ENCODE results near the gene FREM1. TPM values are rescaled to one million over a fixed set of nuclear protein-coding genes. Genes with fewer than 3 reads are reported as not detected.

FREM1 gene
- total RNA-seq, 2 donors from 2014 or later: 8.6 to 21.0 TPM

DNA sequence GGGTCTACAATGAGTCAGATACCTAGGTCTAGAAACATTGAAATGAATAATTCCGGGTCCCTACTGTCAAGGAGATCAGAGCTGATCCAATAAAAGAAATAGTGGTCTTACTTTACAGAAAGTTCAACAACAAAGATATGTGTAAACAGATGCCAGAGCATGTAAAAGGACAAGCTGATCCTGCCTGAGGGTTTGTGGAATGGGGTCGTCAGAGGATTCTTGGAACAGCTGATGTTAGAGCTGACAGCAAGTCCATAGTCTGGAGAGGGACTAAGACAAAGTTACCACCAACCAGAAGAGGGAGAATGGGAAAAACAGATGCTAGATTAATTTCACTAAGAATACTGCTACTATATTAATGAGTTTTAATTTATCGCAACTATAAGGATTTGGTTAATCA, 71.5 kb downstream of the FREM1 start:
- TF ChIP-seq, protein P1, sequence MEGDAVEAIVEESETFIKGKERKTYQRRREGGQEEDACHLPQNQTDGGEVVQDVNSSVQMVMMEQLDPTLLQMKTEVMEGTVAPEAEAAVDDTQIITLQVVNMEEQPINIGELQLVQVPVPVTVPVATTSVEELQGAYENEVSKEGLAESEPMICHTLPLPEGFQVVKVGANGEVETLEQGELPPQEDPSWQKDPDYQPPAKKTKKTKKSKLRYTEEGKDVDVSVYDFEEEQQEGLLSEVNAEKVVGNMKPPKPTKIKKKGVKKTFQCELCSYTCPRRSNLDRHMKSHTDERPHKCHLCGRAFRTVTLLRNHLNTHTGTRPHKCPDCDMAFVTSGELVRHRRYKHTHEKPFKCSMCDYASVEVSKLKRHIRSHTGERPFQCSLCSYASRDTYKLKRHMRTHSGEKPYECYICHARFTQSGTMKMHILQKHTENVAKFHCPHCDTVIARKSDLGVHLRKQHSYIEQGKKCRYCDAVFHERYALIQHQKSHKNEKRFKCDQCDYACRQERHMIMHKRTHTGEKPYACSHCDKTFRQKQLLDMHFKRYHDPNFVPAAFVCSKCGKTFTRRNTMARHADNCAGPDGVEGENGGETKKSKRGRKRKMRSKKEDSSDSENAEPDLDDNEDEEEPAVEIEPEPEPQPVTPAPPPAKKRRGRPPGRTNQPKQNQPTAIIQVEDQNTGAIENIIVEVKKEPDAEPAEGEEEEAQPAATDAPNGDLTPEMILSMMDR (conservative IDR thresholded peaks at IDR 0.05): no peak
- no peaks in the 10 kb centered on the region for H3K36me3 Mint-ChIP-seq (ENCODE audit: low read depth)

DNA sequence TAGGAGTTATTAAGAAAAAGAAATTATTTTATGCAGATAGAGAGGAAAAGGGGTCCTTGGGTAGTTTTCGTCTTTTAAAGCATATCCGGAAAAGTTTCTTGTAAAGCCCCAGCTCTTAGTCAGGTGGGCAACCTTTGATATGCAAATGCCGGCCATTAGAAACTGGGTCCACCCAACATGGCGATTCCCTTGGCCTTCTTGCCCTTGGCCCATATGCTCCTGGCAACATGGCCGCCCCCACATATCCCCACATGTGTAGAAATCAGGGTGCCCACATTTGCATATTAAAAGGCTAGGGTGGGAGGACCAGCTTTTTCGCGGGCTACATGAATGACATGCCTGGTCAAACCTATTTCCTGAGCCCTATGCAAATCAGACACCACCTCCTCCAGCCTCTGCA, 73.3 kb downstream of the FREM1 start:
- no peak overlapping the region for H3K27ac Mint-ChIP-seq
- no peaks in the 10 kb centered on the region for H3K36me3 ChIP-seq (ENCODE audit: control insufficient read depth, insufficient read depth, low read length)
- no peak overlapping the region for H3K27ac ChIP-seq (ENCODE audit: low read depth, low read length)
- H3K4me1 ChIP-seq (ENCODE audit: control insufficient read depth, insufficient read depth, low read length): no peaks in the 10 kb centered on the region
- H3K27me3 ChIP-seq (ENCODE audit: control insufficient read depth, insufficient read depth, low read length, poor library complexity, severe bottlenecking): no peaks in the 10 kb centered on the region
- no peak overlapping the region for H3K4me3 ChIP-seq (ENCODE audit: low read length)
- H3K9me3 Mint-ChIP-seq: no peaks in the 10 kb centered on the region
- no peak overlapping the region for H3K9ac ChIP-seq (ENCODE audit: extremely low read depth, low read length, poor library complexity, severe bottlenecking)
- TF ChIP-seq, protein P1 (conservative IDR thresholded peaks at IDR 0.05): no peak
- H3K27me3 Mint-ChIP-seq (ENCODE audit: insufficient read depth): no peaks in the 10 kb centered on the region
- no peak for DNase-seq
- 92 to 97% methylated on average over 5 to 7 of the region's 7 CpGs for WGBS, 2 experiments (ENCODE audit: insufficient coverage in 1 of 2, insufficient read length in 1 of 2)
- H3K9me3 ChIP-seq (ENCODE audit: control insufficient read depth, low read length): no peaks in the 10 kb centered on the region
- no peak overlapping the region for H3K4me3 Mint-ChIP-seq
- no peaks in the 10 kb centered on the region for H3K4me1 Mint-ChIP-seq
- H3K36me3 Mint-ChIP-seq (ENCODE audit: low read depth): no peaks in the 10 kb centered on the region

More for the DNA sequence above, 71.5 kb downstream of the FREM1 start:
- no peaks in the 10 kb centered on the region for H3K9me3 Mint-ChIP-seq
- H3K27me3 ChIP-seq (ENCODE audit: control insufficient read depth, insufficient read depth, low read length, poor library complexity, severe bottlenecking): no peaks in the 10 kb centered on the region
- no peak overlapping the region for H3K27ac Mint-ChIP-seq
- 85 to 100% methylated on average over 2 to 3 of the region's 3 CpGs for WGBS, 2 experiments (ENCODE audit: insufficient coverage in 1 of 2, insufficient read length in 1 of 2)
- no peak overlapping the region for H3K27ac ChIP-seq (ENCODE audit: low read depth, low read length)
- no peak overlapping the region for H3K4me3 Mint-ChIP-seq
- H3K27me3 Mint-ChIP-seq (ENCODE audit: insufficient read depth): no peaks in the 10 kb centered on the region
- no peaks in the 10 kb centered on the region for H3K4me1 ChIP-seq (ENCODE audit: control insufficient read depth, insufficient read depth, low read length)
- H3K9me3 ChIP-seq (ENCODE audit: control insufficient read depth, low read length): no peaks in the 10 kb centered on the region
- H3K4me1 Mint-ChIP-seq: no peaks in the 10 kb centered on the region
- no peak overlapping the region for H3K4me3 ChIP-seq (ENCODE audit: low read length)
- H3K9ac ChIP-seq (ENCODE audit: extremely low read depth, low read length, poor library complexity, severe bottlenecking): no peak overlapping the region
- no peak for DNase-seq
- no peaks in the 10 kb centered on the region for H3K36me3 ChIP-seq (ENCODE audit: control insufficient read depth, insufficient read depth, low read length)

DNA sequence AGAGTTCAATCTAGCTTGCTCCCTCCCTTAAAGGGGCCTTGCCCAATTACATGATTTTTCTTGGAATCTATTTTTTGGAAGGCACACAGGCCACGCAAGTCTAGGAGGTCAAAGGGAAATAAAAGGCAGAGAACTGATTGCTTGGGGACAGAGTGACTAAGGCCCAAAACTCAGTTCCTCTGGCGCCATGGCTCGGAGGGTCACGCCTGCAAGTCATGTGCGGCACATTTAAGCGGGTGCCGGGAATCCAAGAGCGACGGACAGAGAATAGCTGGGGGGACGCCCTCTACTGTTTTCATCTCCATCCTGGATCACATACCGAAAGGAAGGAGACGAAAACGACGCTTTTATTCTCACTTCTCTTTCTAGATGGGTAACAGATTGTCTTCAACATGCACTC, 78.6 kb downstream of the FREM1 start:
- no peak overlapping the region for H3K27ac ChIP-seq (ENCODE audit: low read depth, low read length)
- no peaks in the 10 kb centered on the region for H3K4me1 Mint-ChIP-seq

More for the DNA sequence above, 78.6 kb downstream of the FREM1 start:
- 98 to 99% methylated on average over 13 to 14 of the region's 14 CpGs for WGBS, 2 experiments (ENCODE audit: insufficient coverage in 1 of 2, insufficient read length in 1 of 2)
- TF ChIP-seq, protein P1 (conservative IDR thresholded peaks at IDR 0.05): no peak
- H3K27me3 Mint-ChIP-seq (ENCODE audit: insufficient read depth): no peaks in the 10 kb centered on the region
- Histone ChIP-seq H3K27me3 (ENCODE audit: control insufficient read depth, insufficient read depth, low read length, poor library complexity, severe bottlenecking) (no peaks in the 10 kb centered on the region), H3K9me3 (ENCODE audit: control insufficient read depth, low read length) (no peaks in the 10 kb centered on the region), H3K36me3 (ENCODE audit: control insufficient read depth, insufficient read depth, low read length) (no peaks in the 10 kb centered on the region), H3K4me1 (ENCODE audit: control insufficient read depth, insufficient read depth, low read length) (no peaks in the 10 kb centered on the region), H3K4me3 (ENCODE audit: low read length) (no peak overlapping the region), H3K9ac (ENCODE audit: extremely low read depth, low read length, poor library complexity, severe bottlenecking) (no peak overlapping the region)
- H3K27ac Mint-ChIP-seq: no peak overlapping the region
- DNase-seq: no peak
- H3K36me3 Mint-ChIP-seq (ENCODE audit: low read depth): no peaks in the 10 kb centered on the region
- no peak overlapping the region for H3K4me3 Mint-ChIP-seq
- peaks cover 5% of the 10 kb centered on the region for H3K9me3 Mint-ChIP-seq
